Measurements from ENCODE around the gene PPP5C. TPM values are rescaled to one million over a fixed set of nuclear protein-coding genes. Genes with fewer than 3 reads are reported as not detected.

Gene PPP5C
- total RNA-seq, 4 donors from 2014 or later, result 39.9 to 74.7 (median 61.9) TPM

DNA sequence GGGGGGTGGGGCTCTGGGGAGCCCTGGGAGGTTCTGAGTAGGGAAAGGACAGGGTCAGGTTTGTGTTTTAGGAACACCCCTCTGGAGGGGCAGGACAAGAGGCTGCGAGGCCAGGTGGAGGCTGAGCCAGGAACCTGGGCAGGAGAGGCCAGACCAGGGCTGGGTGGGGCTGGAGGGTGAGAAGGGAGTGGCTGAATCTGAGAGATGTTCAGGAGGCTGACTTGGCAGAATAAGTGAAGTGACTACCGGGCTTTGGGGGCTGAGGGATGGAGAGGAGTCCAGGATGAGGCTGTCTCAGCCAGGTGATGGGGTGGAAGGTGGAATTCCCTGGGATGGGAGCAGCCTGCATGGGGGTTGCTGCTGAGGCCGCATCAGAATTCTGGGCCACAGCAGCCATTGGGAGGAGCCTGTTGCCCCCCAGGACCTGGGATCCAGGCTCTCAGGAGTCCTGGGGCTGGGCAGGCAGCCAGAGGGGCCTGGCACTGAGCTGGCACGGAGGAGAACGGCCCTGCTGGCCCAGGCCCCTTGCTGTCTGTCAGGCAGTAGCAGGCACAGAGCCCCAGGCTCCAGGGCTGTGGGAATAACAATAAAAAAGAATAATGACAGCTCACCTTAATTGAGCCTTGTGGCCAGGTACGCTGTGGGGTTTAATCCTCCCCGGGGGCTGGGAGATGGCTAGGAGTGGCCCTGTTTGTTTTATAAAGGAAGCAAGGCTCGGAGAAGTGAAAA, 3.3 kb downstream of the PPP5C start:
- peak overlapping the region; percentile 57 to 75 (median 66) for H3K27ac ChIP-seq (replicated peaks in 1 of 4)
- no peaks in the 10 kb centered on the region for H3K27me3 ChIP-seq
- DNase-seq (ENCODE audit: extremely low spot score), result no peak
- intact Hi-C loops (cut with DNase I), result no loop called here
- peaks cover 60 to 68% (median 62%) of the 10 kb centered on the region in 4 donors for H3K4me1 ChIP-seq
- WGBS, result 43% methylated on average over 7 of the region's 8 CpGs
- peak overlapping the region in 1 of 4 donors; percentile 20 for H3K4me3 ChIP-seq
- no peaks in the 10 kb centered on the region for H3K9me3 ChIP-seq
- H3K36me3 ChIP-seq, result peaks cover 14 to 25% (median 23%) of the 10 kb centered on the region in 4 donors
- no peak for TF ChIP-seq POLR2AphosphoS5 (IDR thresholded peaks at IDR 0.05)
- TF ChIP-seq EP300 (IDR thresholded peaks at IDR 0.05), result no peak
- TF ChIP-seq, protein P1, sequence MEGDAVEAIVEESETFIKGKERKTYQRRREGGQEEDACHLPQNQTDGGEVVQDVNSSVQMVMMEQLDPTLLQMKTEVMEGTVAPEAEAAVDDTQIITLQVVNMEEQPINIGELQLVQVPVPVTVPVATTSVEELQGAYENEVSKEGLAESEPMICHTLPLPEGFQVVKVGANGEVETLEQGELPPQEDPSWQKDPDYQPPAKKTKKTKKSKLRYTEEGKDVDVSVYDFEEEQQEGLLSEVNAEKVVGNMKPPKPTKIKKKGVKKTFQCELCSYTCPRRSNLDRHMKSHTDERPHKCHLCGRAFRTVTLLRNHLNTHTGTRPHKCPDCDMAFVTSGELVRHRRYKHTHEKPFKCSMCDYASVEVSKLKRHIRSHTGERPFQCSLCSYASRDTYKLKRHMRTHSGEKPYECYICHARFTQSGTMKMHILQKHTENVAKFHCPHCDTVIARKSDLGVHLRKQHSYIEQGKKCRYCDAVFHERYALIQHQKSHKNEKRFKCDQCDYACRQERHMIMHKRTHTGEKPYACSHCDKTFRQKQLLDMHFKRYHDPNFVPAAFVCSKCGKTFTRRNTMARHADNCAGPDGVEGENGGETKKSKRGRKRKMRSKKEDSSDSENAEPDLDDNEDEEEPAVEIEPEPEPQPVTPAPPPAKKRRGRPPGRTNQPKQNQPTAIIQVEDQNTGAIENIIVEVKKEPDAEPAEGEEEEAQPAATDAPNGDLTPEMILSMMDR (IDR thresholded peaks at IDR 0.05), result no peak
- TF ChIP-seq POLR2A (IDR thresholded peaks at IDR 0.05; ENCODE audit: low read depth), result no peak

GRCh38 chr19:46350758-46351159, 3.9 kb downstream of the PPP5C start:
- H3K36me3 ChIP-seq, result peaks cover 14 to 30% (median 27%) of the 10 kb centered on the region in 4 donors
- H3K27me3 ChIP-seq, result no peaks in the 10 kb centered on the region
- intact Hi-C loops (cut with DNase I), result no loop called here
- WGBS, result 43% methylated on average over 5 of the region's 8 CpGs
- H3K4me1 ChIP-seq, result peaks cover 59 to 73% (median 67%) of the 10 kb centered on the region in 4 donors
- no peaks in the 10 kb centered on the region for H3K9me3 ChIP-seq
- DNase-seq (ENCODE audit: extremely low spot score), result no peak
- TF ChIP-seq POLR2AphosphoS5 (IDR thresholded peaks at IDR 0.05), result no peak
- no peak for TF ChIP-seq EP300 (IDR thresholded peaks at IDR 0.05)
- TF ChIP-seq, protein P1 (IDR thresholded peaks at IDR 0.05), result no peak
- TF ChIP-seq POLR2A (IDR thresholded peaks at IDR 0.05; ENCODE audit: low read depth), result no peak
- H3K27ac ChIP-seq (replicated peaks in 1 of 4), result peak overlapping the region; percentile 57 to 75 (median 66)
- H3K4me3 ChIP-seq, result peak overlapping the region in 1 of 4 donors; percentile 20

DNA sequence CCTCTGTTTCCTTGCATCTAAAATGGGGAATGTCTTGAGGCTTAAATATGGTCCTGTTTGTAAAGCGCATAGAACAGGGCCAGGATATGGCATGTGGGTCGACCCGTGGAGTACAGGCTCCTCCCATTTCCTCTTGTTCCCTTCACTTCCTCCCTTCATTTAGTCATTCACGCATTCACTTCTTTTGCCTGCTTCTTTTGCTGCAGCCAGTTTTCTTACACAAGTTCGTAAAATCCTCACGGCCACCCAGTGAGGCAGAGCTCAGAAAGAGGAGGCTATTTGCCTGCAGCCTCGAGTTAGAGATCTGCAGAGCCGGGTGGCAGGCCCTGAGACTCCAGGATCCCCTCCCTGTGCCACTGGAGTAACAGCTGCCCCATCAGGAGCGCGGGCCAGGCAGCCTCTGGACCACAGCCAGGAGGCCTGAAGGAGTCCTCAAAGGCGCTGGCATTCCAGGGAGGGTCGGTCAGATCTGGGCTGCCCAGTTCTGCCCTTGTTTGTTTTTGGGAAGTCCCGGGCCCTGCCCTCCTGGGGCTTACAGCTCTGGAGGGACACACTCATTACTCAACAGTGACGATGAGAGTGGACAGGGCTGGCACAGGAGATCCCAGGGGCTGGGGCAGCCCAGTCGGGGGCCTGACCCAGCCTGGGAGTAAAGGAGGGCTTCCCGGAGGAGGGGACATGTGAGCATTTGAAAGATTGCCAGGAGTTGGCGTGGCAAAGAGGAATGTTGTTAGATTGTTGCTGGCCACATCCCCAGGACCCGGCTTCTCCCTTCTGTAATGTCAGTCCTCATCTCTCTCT, 4.6 kb downstream of the PPP5C start:
- TF ChIP-seq POLR2A (IDR thresholded peaks at IDR 0.05; ENCODE audit: low read depth) (no peak), EP300 (IDR thresholded peaks at IDR 0.05) (no peak), POLR2AphosphoS5 (IDR thresholded peaks at IDR 0.05) (no peak)
- TF ChIP-seq, protein P1 (IDR thresholded peaks at IDR 0.05), result no peak
- intact Hi-C loops (cut with DNase I), result no loop called here
- Histone ChIP-seq H3K36me3 (peaks cover 14 to 37% (median 34%) of the 10 kb centered on the region in 4 donors), H3K27ac (replicated peaks in 1 of 4) (peak overlapping the region; percentile 57 to 75 (median 66)), H3K4me3 (peak overlapping the region in 2 of 4 donors; percentile 20 to 23), H3K27me3 (no peaks in the 10 kb centered on the region), H3K4me1 (peaks cover 52 to 72% (median 63%) of the 10 kb centered on the region in 4 donors), H3K9me3 (no peaks in the 10 kb centered on the region)
- WGBS, result 36% methylated on average over 12 of the region's 18 CpGs
- no peak for DNase-seq (ENCODE audit: extremely low spot score)

DNA sequence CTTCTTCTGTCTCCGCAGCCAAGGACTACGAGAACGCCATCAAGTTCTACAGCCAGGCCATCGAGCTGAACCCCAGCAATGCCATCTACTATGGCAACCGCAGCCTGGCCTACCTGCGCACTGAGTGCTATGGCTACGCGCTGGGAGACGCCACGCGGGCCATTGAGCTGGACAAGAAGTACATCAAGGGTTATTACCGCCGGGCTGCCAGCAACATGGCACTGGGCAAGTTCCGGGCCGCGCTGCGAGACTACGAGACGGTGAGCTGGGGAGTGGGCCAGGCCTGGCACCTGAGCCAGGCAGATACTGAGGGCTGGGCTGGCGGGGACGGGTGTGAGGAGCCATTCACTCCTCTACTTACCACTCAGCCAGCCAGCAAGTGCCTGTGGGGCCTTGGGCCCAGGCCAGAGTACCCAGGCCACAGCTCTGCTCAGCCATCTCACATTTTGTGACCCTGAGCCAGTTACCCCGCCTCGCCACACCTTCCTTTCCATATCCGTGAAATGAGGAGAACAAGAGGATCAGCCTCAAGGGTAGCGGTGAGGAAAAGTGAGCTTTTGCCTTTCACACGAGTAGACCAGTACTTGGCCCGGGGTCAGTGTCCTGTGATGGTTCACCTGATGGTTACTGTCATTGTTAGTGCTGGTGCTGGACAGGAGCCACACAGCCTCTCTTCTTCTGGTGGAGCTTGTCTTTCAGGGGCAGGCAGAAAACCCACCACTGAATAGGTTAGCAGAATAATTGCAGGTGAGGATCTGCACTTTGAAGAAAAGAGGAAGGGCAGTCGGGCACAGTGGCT, 7.0 kb downstream of the PPP5C start:
- intact Hi-C loops (cut with DNase I), result no loop called here
- Histone ChIP-seq H3K4me3 (no peak overlapping the region), H3K36me3 (peaks cover 14 to 51% (median 50%) of the 10 kb centered on the region in 4 donors), H3K27ac (replicated peaks in 1 of 4) (no peak overlapping the region), H3K27me3 (no peaks in the 10 kb centered on the region), H3K9me3 (no peaks in the 10 kb centered on the region), H3K4me1 (peaks cover 33 to 53% (median 48%) of the 10 kb centered on the region in 4 donors)
- TF ChIP-seq, protein P1 (IDR thresholded peaks at IDR 0.05), result no peak
- TF ChIP-seq EP300 (IDR thresholded peaks at IDR 0.05) (no peak), POLR2A (IDR thresholded peaks at IDR 0.05; ENCODE audit: low read depth) (no peak)
- WGBS, result 90% methylated on average over 7 of the region's 28 CpGs
- no peak for DNase-seq (ENCODE audit: extremely low spot score)
